Colon (tissue), 2 donors: ENCODE data around the gene RPS6KA5.

ENCODE experiments used
- FAIRE-seq: peaks from 2 replicates; lab custom pipeline; 2012; peaks lifted over from hg19 to GRCh38; lab: Jason Lieb, UNC
- donor health status: control.
- donor health status: control.

RPS6KA5 gene

GRCh38 chr14:90938615-90939014 is 121.8 kb downstream of the RPS6KA5 start:
- no peak for FAIRE-seq

GRCh38 chr14:90936757-90937440 is 123.5 kb downstream of the RPS6KA5 start:
- FAIRE-seq = no peak

- FAIRE-seq = no peak
Measured at GRCh38 chr14:90924621-90925340, 135.7 kb downstream of the RPS6KA5 start.

- FAIRE-seq = no peak
Measured at GRCh38 chr14:90922141-90922540, 138.3 kb downstream of the RPS6KA5 start.

GRCh38 chr14:90911121-90911520 is 149.3 kb downstream of the RPS6KA5 start:
- FAIRE-seq = no peak

GRCh38 chr14:90907178-90907577 is 153.3 kb downstream of the RPS6KA5 start:
- no peak for FAIRE-seq

GRCh38 chr14:90905531-90905930 is 154.9 kb downstream of the RPS6KA5 start:
- no peak for FAIRE-seq

- FAIRE-seq = peak; percentile 41
Measured at GRCh38 chr14:90903101-90903500, 157.3 kb downstream of the RPS6KA5 start.

- no peak for FAIRE-seq
Measured at GRCh38 chr14:90900476-90901083, 159.9 kb downstream of the RPS6KA5 start.

GRCh38 chr14:90897022-90897421 is 163.4 kb downstream of the RPS6KA5 start:
- no peak for FAIRE-seq

- no peak for FAIRE-seq
Measured at GRCh38 chr14:90894241-90894640, 166.2 kb downstream of the RPS6KA5 start.

GRCh38 chr14:90893510-90893909 is 166.9 kb downstream of the RPS6KA5 start:
- peak; percentile 80 for FAIRE-seq

- no peak for FAIRE-seq
Measured at GRCh38 chr14:90892970-90893369, 167.5 kb downstream of the RPS6KA5 start.

- no peak for FAIRE-seq
Measured at GRCh38 chr14:90891326-90891725, 169.1 kb downstream of the RPS6KA5 start.

GRCh38 chr14:90890322-90891020 is 170.0 kb downstream of the RPS6KA5 start:
- FAIRE-seq = no peak

GRCh38 chr14:90886297-90886815 is 174.1 kb downstream of the RPS6KA5 start:
- FAIRE-seq = no peak

- no peak for FAIRE-seq
Measured at GRCh38 chr14:90883782-90884181, 176.7 kb downstream of the RPS6KA5 start.

- no peak for FAIRE-seq
Measured at GRCh38 chr14:90883197-90883596, 177.2 kb downstream of the RPS6KA5 start.

- FAIRE-seq = no peak
Measured at GRCh38 chr14:90880282-90880681, 180.2 kb downstream of the RPS6KA5 start.

- FAIRE-seq = no peak
Measured at GRCh38 chr14:90874599-90874998, 185.8 kb downstream of the RPS6KA5 start.

- FAIRE-seq = no peak
Measured at GRCh38 chr14:90871605-90872233, 188.7 kb downstream of the RPS6KA5 start.
